Astrocyte (in vitro differentiated cells and primary cell): Measurements from ENCODE around the gene UCK1.

ENCODE experiments used
- EZH2 ChIP-seq: IDR thresholded peaks from 2 replicates; pipeline ENCODE4 v1.6.1; 2012; ENCODE audit warnings: mild to moderate bottlenecking, low read length, inconsistent platforms; ENCODE audit not compliant: insufficient read depth
- TF ChIP-seq, protein P1 (sequence below): IDR thresholded peaks from 2 replicates; pipeline ENCODE4 v1.5.1; 2011; ENCODE audit warnings: low read depth, mild to moderate bottlenecking, inconsistent platforms, low read length, moderate library complexity; ENCODE audit not compliant: insufficient read depth

DNA sequence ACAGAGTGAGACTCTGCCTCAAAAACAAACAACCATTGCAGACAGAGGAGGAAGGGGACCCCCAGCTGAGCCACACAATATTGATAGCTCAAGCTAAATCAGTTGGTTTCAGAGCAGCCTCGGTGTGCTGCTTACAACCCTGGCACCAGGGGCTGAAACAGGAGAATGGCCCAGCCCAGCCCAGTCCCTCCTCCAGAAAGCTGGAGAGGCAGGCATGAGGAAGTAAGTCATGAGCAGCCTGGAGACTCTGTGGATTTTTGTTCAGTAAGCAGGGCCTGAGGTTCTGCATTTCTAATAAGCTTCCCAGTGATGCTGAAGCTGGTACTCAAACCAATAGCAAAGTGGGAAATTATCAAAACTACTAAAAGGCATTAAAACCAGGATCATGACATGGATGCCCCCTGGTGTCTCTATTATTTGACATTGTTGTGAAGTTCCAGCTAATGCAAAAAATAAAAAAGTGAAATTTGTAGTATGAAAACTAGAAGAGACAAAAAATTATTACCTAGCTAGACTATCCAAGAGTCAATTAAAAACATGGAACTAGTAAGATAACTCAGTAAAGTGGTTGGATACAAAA lies 28.4 kb upstream of the UCK1 start:
- TF ChIP-seq, protein P1, sequence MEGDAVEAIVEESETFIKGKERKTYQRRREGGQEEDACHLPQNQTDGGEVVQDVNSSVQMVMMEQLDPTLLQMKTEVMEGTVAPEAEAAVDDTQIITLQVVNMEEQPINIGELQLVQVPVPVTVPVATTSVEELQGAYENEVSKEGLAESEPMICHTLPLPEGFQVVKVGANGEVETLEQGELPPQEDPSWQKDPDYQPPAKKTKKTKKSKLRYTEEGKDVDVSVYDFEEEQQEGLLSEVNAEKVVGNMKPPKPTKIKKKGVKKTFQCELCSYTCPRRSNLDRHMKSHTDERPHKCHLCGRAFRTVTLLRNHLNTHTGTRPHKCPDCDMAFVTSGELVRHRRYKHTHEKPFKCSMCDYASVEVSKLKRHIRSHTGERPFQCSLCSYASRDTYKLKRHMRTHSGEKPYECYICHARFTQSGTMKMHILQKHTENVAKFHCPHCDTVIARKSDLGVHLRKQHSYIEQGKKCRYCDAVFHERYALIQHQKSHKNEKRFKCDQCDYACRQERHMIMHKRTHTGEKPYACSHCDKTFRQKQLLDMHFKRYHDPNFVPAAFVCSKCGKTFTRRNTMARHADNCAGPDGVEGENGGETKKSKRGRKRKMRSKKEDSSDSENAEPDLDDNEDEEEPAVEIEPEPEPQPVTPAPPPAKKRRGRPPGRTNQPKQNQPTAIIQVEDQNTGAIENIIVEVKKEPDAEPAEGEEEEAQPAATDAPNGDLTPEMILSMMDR = no peak
- TF ChIP-seq EZH2 = no peak
